Erythroblast (primary cell): ENCODE results near the gene ACOT7.

ENCODE experiments used
- GATA1 ChIP-seq: IDR thresholded peaks from 2 replicates; pipeline ENCODE4 v1.6.1; 2011; ENCODE audit warnings: low read depth, mild to moderate bottlenecking, control low read depth, low read length, moderate library complexity
- POLR2A ChIP-seq: IDR thresholded peaks from 2 replicates; pipeline ENCODE4 v1.6.1; 2011; ENCODE audit warnings: mild to moderate bottlenecking, low read length

DNA sequence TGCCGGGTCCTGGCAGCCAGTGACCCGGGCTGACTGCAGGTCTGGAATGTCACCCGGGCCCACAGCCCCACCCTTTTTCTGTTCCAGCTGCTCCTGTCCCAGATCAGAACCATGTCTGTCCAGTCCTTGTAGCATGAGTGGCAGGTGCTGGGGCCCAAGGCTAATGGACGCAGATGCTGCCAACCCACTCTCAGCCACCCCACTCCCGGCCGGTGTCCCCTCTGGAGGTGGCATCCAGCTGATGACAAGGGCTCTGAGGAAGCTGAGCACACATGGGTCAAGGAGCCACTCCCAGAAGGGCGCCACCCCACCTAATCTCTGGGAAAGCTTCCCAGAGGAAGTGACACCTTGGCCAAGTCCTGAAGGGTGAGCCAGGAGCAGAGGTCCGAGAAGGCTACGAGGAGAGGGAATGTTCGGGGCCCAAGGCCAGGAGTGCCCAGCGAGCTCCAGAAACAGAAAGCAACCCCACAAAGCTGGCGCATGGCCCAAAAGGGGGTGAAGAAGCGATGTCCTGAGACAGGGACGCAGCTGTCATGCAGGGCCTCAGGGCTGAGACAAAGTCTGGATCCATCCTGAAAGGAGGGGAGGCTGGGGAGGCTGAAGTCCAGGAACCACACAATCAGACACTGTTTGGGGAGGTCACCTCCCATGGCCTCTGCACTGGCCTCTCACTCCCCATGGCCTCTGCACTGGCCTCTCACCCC lies 39.5 kb downstream of the ACOT7 start:
- TF ChIP-seq POLR2A = no peak
- no peak for TF ChIP-seq GATA1
